GM12878 (cell line): Measurements from ENCODE around the gene DLG2.

Source experiments
- CBX5 ChIP-seq: sonication (generic); IDR thresholded peaks from 2 replicates; pipeline ENCODE4 v1.6.1; 2016; ENCODE audit warnings: low read depth, moderate library complexity, mild to moderate bottlenecking, inconsistent platforms
- CEBPB ChIP-seq, 2 experiments: fragments of 150-350 bp in 1 of 2; IDR thresholded peaks; 2 replicates each; pipeline ENCODE4 v1.6.1; 2012 to 2014; ENCODE audit warnings: low read depth in 2 of 2, low read length in 2 of 2, borderline replicate concordance in 1 of 2, inconsistent platforms in 1 of 2
- CHD1 ChIP-seq: IDR thresholded peaks from 2 replicates; pipeline ENCODE4 v1.6.1; 2012; ENCODE audit warnings: low read depth, low read length, improper control_type of control experiment
- CTCF ChIP-seq, 3 experiments: IDR thresholded peaks in 2 of 3; conservative IDR thresholded peaks in 1 of 3; 2 replicates each; pipeline ENCODE4 v1.5.1; 2011; ENCODE audit warnings: low read depth in 3 of 3, low read length in 3 of 3, mild to moderate bottlenecking in 3 of 3, control low read depth in 2 of 3, moderate library complexity in 2 of 3, inconsistent platforms in 1 of 3, mixed read lengths in 1 of 3; ENCODE audit not compliant: control insufficient read depth in 2 of 3, insufficient read depth in 1 of 3; ENCODE audit errors: extremely low read depth in 1 of 3
- MAX ChIP-seq: IDR thresholded peaks from 2 replicates; pipeline ENCODE4 v1.6.1; 2012; ENCODE audit warnings: low read depth, low read length, improper control_type of control experiment
- PAX8 ChIP-seq: fragments of 450-650 bp; IDR thresholded peaks from 2 replicates; pipeline ENCODE4 v1.6.1; 2017; ENCODE audit warnings: mild to moderate bottlenecking, moderate library complexity
- PKNOX1 ChIP-seq: fragments of 450-650 bp; IDR thresholded peaks from 2 replicates; pipeline ENCODE4 v1.6.1; 2016; ENCODE audit warnings: mild to moderate bottlenecking
- POLR2A ChIP-seq: IDR thresholded peaks from 2 replicates; pipeline ENCODE4 v1.6.1; 2011; ENCODE audit warnings: low read depth, mild to moderate bottlenecking, low read length
- REST ChIP-seq: IDR thresholded peaks from 2 replicates; pipeline ENCODE4 v1.6.1; 2012; ENCODE audit warnings: mild to moderate bottlenecking, low read depth, low read length
- SMC3 ChIP-seq: IDR thresholded peaks from 2 replicates; pipeline ENCODE4 v1.6.1; 2011; ENCODE audit warnings: low read length, improper control_type of control experiment, borderline replicate concordance
- TCF7 ChIP-seq: IDR thresholded peaks from 2 replicates; pipeline ENCODE4 v1.6.1; 2014; ENCODE audit warnings: antibody characterized with exemption, borderline replicate concordance
- ZNF24 ChIP-seq: fragments of 450-650 bp; IDR thresholded peaks from 2 replicates; pipeline ENCODE4 v1.6.1; 2017; ENCODE audit warnings: antibody characterized with exemption, mild to moderate bottlenecking

- TF ChIP-seq POLR2A (no peak), SMC3 (no peak), MAX (no peak), PKNOX1 (no peak), TCF7 (no peak), PAX8 (no peak), ZNF24 (no peak), CHD1 (no peak), REST (no peak), CBX5 (no peak), CTCF (IDR thresholded peaks at IDR 0.05 in 2 of 3, conservative IDR thresholded peaks at IDR 0.05 in 1 of 3; ENCODE audit: control insufficient read depth in 2 of 3, extremely low read depth in 1 of 3, insufficient read depth in 1 of 3, low read depth in 3 of 3, low read length in 3 of 3) (no peak), CEBPB (IDR thresholded peaks at IDR 0.05; ENCODE audit: borderline replicate concordance in 1 of 2, low read depth in 2 of 2, low read length in 2 of 2) (no peak)
These were observed 455.4 kb downstream of the DLG2 start for GRCh38 chr11:85171648-85172257.
